Cerebellar nuclear complex (tissue), 1 donor: ENCODE data around the gene VEPH1.

ENCODE experiments used
- DNase-seq, 2 experiments: peaks; one replicate each; lab custom pipeline; 2025; lab: John Stamatoyannopoulos, UW

The VEPH1 gene

GRCh38 chr3:157523814-157524213 lies 20.6 kb upstream of the VEPH1 start:
- no peak for DNase-seq

- DNase-seq: no peak
Observed at GRCh38 chr3:157522648-157523047, 19.4 kb upstream of the VEPH1 start.

GRCh38 chr3:157520485-157521150 lies 17.4 kb upstream of the VEPH1 start:
- no peak for DNase-seq

- no peak for DNase-seq
Observed at GRCh38 chr3:157518881-157519280, 15.7 kb upstream of the VEPH1 start.

- DNase-seq: no peak
Observed at GRCh38 chr3:157516928-157517327, 13.7 kb upstream of the VEPH1 start.

GRCh38 chr3:157515398-157515797 lies 12.2 kb upstream of the VEPH1 start:
- DNase-seq: no peak

GRCh38 chr3:157514371-157514895 lies 11.2 kb upstream of the VEPH1 start:
- no peak for DNase-seq

GRCh38 chr3:157513585-157513984 lies 10.4 kb upstream of the VEPH1 start:
- no peak for DNase-seq

GRCh38 chr3:157512534-157512933 lies 9.3 kb upstream of the VEPH1 start:
- DNase-seq: no peak

GRCh38 chr3:157508461-157508860 lies 5.2 kb upstream of the VEPH1 start:
- DNase-seq: no peak

- DNase-seq: no peak
Observed at GRCh38 chr3:157501863-157502262, 1.4 kb downstream of the VEPH1 start.

GRCh38 chr3:157500232-157500631 lies 3.0 kb downstream of the VEPH1 start:
- no peak for DNase-seq

GRCh38 chr3:157499342-157499963 lies 3.8 kb downstream of the VEPH1 start:
- DNase-seq: no peak

- DNase-seq: no peak
Observed at GRCh38 chr3:157498371-157498770, 4.8 kb downstream of the VEPH1 start.

- no peak for DNase-seq
Observed at GRCh38 chr3:157495846-157496245, 7.4 kb downstream of the VEPH1 start.

- no peak for DNase-seq
Observed at GRCh38 chr3:157494581-157495281, 8.5 kb downstream of the VEPH1 start.

GRCh38 chr3:157493627-157494550 lies 9.3 kb downstream of the VEPH1 start:
- DNase-seq: no peak

GRCh38 chr3:157491136-157491535 lies 12.1 kb downstream of the VEPH1 start:
- DNase-seq: no peak

GRCh38 chr3:157488144-157488543 lies 15.1 kb downstream of the VEPH1 start:
- DNase-seq: no peak

GRCh38 chr3:157487339-157487738 lies 15.9 kb downstream of the VEPH1 start:
- DNase-seq: no peak

GRCh38 chr3:157479464-157480243 lies 23.6 kb downstream of the VEPH1 start:
- no peak for DNase-seq
